OCI-LY1 (cell line): ENCODE measurements around the gene ARHGEF16.

ENCODE experiments used
- H2AFZ ChIP-seq: fragments of 200-600 bp; sonication (generic), shearing (Covaris generic); 2 replicates; pipeline ENCODE4 v1.6.0; 2014; ENCODE audit warnings: antibody characterized with exemption, mild to moderate bottlenecking, low read length
- H3F3A ChIP-seq: fragments of 200-600 bp; sonication (generic), shearing (Covaris generic); 2 replicates; pipeline ENCODE4 v1.6.0; 2014; ENCODE audit warnings: mild to moderate bottlenecking, antibody characterized with exemption, low read length, moderate library complexity; ENCODE audit not compliant: insufficient read depth
- H3K27ac ChIP-seq: fragments of 200-600 bp; sonication (generic); 2 replicates; pipeline ENCODE4 v1.5.1; 2014; ENCODE audit warnings: low read length, mixed run types, mild to moderate bottlenecking, low read depth; ENCODE audit not compliant: poor library complexity, severe bottlenecking
- H3K27me3 ChIP-seq: fragments of 200-600 bp; sonication (generic); 2 replicates; pipeline ENCODE4 v1.6.0; 2014; ENCODE audit warnings: antibody characterized with exemption, mild to moderate bottlenecking, low read length, moderate library complexity; ENCODE audit not compliant: insufficient read depth
- H3K36me3 ChIP-seq: fragments of 200-600 bp; sonication (generic); 2 replicates; pipeline ENCODE4 v1.6.1; 2014; ENCODE audit warnings: mild to moderate bottlenecking, antibody characterized with exemption, low read length, moderate library complexity, mixed read lengths; ENCODE audit not compliant: insufficient read depth
- H3K4me1 ChIP-seq: fragments of 200-600 bp; sonication (generic); 2 replicates; pipeline ENCODE4 v1.5.1; 2014; ENCODE audit warnings: mild to moderate bottlenecking, low read length, moderate library complexity; ENCODE audit not compliant: insufficient read depth, severe bottlenecking
- H3K4me2 ChIP-seq: fragments of 200-600 bp; sonication (generic), shearing (Covaris generic); 2 replicates; pipeline ENCODE4 v1.6.1; 2014; ENCODE audit warnings: low read length
- H3K4me3 ChIP-seq: fragments of 200-600 bp; sonication (generic); 2 replicates; pipeline ENCODE4 v1.5.1; 2014; ENCODE audit warnings: low read length, low read depth, mild to moderate bottlenecking, mixed read lengths; ENCODE audit not compliant: poor library complexity, severe bottlenecking
- H3K79me2 ChIP-seq: fragments of 200-600 bp; shearing (Covaris generic); 2 replicates; pipeline ENCODE4 v1.6.1; 2016; ENCODE audit warnings: mixed run types, low read length, mixed read lengths; ENCODE audit not compliant: insufficient read depth
- H3K9ac ChIP-seq: fragments of 200-600 bp; sonication (generic), shearing (Covaris generic); 2 replicates; pipeline ENCODE4 v1.6.1; 2014; ENCODE audit warnings: mild to moderate bottlenecking, low read length, mixed read lengths
- H3K9me2 ChIP-seq: fragments of 200-600 bp; sonication (generic), shearing (Covaris generic); 2 replicates; pipeline ENCODE4 v1.6.1; 2014; ENCODE audit warnings: low read depth, mild to moderate bottlenecking, low read length, mixed read lengths
- H3K9me3 ChIP-seq: fragments of 200-600 bp; shearing (Covaris generic); 2 replicates; pipeline ENCODE4 v1.6.1; 2014; ENCODE audit warnings: low read length, mixed read lengths
- H4K20me1 ChIP-seq: fragments of 200-600 bp; sonication (generic), shearing (Covaris generic); 2 replicates; pipeline ENCODE4 v1.6.0; 2016; ENCODE audit warnings: mild to moderate bottlenecking, low read length; ENCODE audit not compliant: insufficient read depth
- EZH2 ChIP-seq: fragments of 200-600 bp; sonication (generic), shearing (Covaris generic); IDR thresholded peaks from 2 replicates; pipeline ENCODE4 v1.8.0; 2017; ENCODE audit warnings: borderline replicate concordance, mixed run types, mild to moderate bottlenecking, antibody characterized with exemption, low read length, moderate library complexity, mixed read lengths
- TF ChIP-seq, protein P1 (sequence below): fragments of 200-600 bp; sonication (generic), shearing (Covaris generic); IDR thresholded peaks from 2 replicates; pipeline ENCODE4 v1.5.1; 2017; ENCODE audit warnings: mild to moderate bottlenecking, antibody characterized with exemption, low read length, moderate library complexity, mixed read lengths

Gene ARHGEF16

DNA sequence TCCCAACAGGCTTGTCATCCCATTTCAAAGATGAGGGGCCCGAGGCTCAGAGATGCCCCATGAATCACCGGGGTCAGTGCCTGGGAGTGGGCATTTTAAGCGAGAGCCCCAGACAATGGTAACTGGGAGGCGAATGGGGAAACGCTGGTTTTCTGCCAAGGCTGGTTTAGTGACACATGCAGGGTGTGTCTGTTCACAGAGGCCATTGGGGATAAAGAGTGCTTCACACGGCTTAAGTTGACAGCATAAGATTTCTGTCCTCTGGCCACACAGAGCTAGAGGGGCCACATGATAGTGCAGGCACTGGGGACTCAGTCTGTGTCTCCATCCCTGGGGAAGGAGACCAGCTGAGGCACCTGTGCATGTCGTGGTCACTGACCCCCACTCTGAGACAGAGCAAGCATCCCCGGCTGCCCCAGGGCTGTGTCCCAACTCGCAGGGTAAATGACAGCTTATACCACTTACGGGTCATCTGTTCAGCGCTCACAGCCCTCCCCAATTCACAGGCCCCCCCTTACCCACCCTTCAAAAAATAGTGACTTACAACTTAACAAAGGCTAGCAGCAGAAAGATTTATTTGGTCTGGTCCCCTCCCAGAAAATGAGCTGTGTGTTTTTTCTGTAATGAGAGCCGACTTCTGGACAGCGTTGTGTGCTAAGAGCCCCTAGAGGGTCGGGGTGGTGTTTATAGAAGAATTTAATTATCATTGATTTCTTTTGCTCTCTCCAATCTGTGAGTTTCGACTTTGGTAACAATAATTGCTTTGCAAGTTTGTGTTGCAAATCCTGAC is 34.9 kb upstream of the ARHGEF16 start:
- Histone ChIP-seq H3K9me2 (no peaks in the 10 kb centered on the region), H3K27me3 (0 out of 2 replicates have a peak, but pooled peaks cover 5% of the 10 kb centered on the region), H4K20me1 (no peaks in the 10 kb centered on the region), H3K9ac (no peak overlapping the region), H3F3A (no peaks in the 10 kb centered on the region), H3K4me2 (no peak overlapping the region), H3K4me1 (no peaks in the 10 kb centered on the region), H3K9me3 (peaks cover 4% of the 10 kb centered on the region; the same call in 1 of the 2 replicates), H2AFZ (no peak overlapping the region), H3K27ac (no peak overlapping the region), H3K4me3 (no peak overlapping the region), H3K36me3 (no peaks in the 10 kb centered on the region), H3K79me2 (no peaks in the 10 kb centered on the region)
- TF ChIP-seq, protein P1, sequence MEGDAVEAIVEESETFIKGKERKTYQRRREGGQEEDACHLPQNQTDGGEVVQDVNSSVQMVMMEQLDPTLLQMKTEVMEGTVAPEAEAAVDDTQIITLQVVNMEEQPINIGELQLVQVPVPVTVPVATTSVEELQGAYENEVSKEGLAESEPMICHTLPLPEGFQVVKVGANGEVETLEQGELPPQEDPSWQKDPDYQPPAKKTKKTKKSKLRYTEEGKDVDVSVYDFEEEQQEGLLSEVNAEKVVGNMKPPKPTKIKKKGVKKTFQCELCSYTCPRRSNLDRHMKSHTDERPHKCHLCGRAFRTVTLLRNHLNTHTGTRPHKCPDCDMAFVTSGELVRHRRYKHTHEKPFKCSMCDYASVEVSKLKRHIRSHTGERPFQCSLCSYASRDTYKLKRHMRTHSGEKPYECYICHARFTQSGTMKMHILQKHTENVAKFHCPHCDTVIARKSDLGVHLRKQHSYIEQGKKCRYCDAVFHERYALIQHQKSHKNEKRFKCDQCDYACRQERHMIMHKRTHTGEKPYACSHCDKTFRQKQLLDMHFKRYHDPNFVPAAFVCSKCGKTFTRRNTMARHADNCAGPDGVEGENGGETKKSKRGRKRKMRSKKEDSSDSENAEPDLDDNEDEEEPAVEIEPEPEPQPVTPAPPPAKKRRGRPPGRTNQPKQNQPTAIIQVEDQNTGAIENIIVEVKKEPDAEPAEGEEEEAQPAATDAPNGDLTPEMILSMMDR, result no peak
- TF ChIP-seq EZH2, result no peak

DNA sequence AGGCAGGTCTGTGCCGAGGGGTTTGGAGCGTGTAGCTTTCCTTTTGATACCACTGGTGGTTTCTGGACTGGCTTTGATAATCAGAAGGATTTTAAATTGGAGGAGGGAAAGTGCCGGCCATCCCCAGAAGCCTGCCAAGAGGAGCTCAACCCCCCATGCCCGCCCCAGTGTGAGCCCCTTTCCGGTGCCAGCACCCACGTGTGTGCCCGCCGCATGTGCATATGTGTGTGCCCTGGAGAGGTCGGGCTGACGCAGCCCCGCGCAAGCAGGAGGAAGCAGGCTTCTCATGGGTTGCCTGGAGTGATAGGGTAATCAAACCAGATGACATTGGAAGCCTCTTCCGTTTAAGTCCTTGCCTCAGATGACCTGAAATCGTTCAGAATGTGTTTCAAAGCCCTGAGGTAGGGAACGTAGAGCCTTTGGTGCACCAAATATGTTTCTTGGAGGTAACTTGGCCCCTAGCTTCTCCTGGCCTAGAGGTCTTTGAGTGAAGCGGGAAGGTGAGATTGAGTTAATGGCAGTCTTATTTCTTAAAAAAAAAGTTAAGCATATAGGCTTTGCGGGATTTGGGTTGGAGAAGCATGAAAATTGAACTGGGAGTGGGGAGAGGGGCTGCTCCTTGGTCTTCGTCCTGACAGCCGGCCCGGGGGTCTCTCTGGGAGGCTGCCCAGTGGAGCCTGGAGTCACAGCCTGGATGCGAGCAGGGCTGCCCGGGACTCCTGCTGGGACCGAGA is 34.1 kb upstream of the ARHGEF16 start:
- no peak overlapping the region for H3K4me2 ChIP-seq
- H3K9me3 ChIP-seq, result peaks cover 4% of the 10 kb centered on the region; the same call in 1 of the 2 replicates
- H3K9ac ChIP-seq, result no peak overlapping the region
- H3K79me2 ChIP-seq, result no peaks in the 10 kb centered on the region
- no peaks in the 10 kb centered on the region for H3K4me1 ChIP-seq
- H3K27ac ChIP-seq, result no peak overlapping the region
- no peaks in the 10 kb centered on the region for H4K20me1 ChIP-seq
- no peak overlapping the region for H3K4me3 ChIP-seq
- no peaks in the 10 kb centered on the region for H3K36me3 ChIP-seq
- H3K9me2 ChIP-seq, result no peaks in the 10 kb centered on the region
- TF ChIP-seq, protein P1, result no peak
- TF ChIP-seq EZH2, result no peak
- H3K27me3 ChIP-seq, result 0 out of 2 replicates have a peak, but pooled peaks cover 5% of the 10 kb centered on the region
- H2AFZ ChIP-seq, result no peak overlapping the region
- no peaks in the 10 kb centered on the region for H3F3A ChIP-seq

DNA sequence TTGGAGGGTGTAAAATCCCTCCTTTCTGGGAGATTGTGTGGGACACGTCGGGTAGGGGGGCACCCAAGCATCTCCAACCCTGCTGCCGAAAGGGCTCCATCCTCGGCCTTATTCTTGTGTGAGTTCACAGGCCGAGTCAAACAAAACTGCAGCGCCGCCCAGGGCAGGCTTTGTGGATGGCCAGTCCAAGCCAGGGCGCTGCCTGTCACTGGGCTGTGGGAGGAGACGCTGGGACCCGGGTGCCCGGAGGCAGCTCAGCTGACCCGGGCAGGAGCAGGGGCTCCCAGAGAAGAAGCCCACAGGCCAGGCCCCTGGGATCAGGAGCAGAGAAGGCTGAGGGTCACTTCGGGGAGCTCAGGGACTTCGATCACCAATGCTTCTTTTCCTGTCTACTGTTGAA is 31.8 kb upstream of the ARHGEF16 start:
- no peak overlapping the region for H3K9ac ChIP-seq
- no peaks in the 10 kb centered on the region for H3K4me1 ChIP-seq
- no peak overlapping the region for H2AFZ ChIP-seq
- no peaks in the 10 kb centered on the region for H3K79me2 ChIP-seq
- H3K9me3 ChIP-seq, result no peaks in the 10 kb centered on the region
- no peak overlapping the region for H3K27ac ChIP-seq
- H3F3A ChIP-seq, result no peaks in the 10 kb centered on the region
- no peak overlapping the region for H3K4me3 ChIP-seq
- no peaks in the 10 kb centered on the region for H4K20me1 ChIP-seq
- 0 out of 2 replicates have a peak, but pooled peaks cover 5% of the 10 kb centered on the region for H3K27me3 ChIP-seq
- no peak overlapping the region for H3K4me2 ChIP-seq
- no peaks in the 10 kb centered on the region for H3K36me3 ChIP-seq
- TF ChIP-seq, protein P1, result no peak
- TF ChIP-seq EZH2, result no peak
- H3K9me2 ChIP-seq, result no peaks in the 10 kb centered on the region
